HG03342 (cell line): ENCODE results near the gene MAP6.

Experiments
- ATAC-seq: cut with Tn5 transposase; IDR thresholded peaks from one replicate; pipeline ENCODE4 v1.9.1; 2021; ENCODE audit warnings: mild to moderate bottlenecking, moderate library complexity; ENCODE audit not compliant: unreplicated experiment

MAP6 gene

DNA sequence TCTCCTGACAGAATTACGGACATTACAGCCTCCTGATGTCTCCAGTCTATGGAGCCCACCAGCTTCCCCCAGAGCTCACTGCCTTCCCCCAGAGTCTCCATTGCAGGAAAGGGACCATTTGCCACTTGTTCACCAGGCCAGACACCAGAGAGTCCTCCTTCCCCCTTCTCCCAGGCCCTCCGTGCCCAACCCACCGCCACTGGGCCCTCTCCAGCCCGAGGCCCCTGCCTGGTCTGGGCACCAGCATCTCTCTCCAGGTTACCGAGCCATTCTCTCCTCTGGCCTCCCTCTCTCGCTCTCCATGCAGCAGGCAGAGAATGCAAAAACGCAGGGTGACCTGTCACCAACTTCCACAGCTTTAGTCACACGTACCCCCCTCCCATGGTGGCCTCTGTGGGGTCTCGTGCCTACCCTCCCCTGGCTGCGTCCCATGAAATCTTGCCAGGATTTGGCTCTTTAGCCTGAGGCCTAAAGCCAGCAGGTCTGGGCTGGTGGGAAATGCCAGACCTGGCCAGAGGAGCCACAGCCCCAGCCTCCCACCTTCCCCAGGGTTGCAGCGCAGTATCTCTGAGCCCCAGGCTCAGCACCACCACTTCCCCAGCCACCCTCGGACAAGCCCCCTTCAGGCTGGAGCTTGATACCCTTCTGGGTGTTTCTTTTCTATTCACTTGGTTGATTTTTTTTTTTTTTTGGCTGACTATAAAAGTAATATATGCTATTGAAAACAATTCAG is 113.6 kb downstream of the MAP6 start:
- no peak for ATAC-seq

DNA sequence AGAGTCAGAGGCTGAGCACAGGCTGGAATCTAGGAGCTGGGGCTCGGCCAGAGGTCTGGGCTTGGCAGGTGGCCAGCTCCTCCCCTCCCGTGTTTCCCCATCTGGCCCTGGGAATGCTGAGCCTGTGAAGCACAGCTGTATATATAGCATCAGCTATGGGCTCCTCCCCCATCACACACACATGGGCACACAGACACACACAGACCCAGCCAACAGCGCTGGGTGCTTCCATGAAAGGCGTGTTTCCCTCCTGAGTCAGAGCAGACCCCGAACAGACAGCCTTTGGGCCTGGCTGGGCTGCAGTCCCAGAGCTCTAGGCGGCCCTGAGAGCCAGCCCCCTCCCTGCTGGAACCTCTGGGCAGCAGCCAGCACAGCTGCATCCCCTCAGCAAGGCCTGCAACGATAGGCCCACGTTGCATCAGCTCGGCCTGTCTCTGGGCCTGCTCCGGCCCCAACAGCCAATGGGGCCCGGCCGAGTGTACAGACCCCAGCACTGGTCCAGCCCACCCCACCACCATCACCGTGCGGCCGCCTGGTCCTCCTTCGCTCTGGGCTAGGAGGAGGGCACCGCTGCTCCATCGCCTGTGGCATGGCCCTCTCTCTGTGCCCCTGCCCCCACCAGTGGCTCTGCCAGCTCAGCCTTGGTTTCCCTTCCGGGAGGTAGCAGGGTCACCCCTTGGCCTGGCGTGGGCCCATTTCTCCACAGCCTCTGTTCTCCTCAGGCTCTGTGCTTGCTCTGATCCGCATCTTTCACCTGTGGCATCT is 114.4 kb downstream of the MAP6 start:
- ATAC-seq = no peak

DNA sequence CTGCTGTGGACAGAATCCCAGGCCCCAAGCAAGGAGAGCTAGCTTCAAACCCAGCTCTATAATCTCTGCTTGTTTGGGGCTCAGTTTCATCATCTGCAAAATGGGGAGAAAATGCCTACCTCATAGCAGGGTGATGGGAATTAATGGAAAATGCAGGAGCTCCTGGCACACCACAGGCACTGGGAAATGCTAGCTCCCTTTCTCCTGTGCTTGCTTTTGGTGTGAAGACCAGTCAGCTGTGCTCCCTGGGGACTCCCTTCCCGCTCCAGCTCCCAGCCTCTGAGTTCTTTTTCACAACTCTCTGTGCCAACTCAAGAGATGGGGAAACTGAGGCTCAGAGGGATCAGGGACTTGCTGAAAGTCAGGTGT is 115.0 kb downstream of the MAP6 start:
- ATAC-seq = no peak

DNA sequence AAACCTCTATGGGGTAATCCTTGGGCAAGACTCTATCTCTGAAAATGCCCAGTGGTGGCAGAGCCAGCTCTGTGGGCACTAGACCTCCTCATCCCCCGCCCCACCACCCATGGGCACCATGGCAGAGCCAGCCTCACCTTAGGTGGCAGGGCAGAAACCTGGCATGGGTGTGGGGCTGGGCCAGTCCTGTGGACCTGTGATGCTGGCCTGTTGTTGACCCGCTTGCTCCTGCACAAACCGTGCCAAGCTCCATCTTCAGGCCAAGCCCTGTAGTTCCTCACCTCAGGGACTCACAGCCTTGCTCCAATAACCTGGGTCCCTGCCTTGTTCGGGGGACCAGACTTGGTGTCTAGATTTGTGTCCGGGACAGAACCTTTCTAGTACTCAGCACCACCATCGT is 115.7 kb downstream of the MAP6 start:
- ATAC-seq = no peak

DNA sequence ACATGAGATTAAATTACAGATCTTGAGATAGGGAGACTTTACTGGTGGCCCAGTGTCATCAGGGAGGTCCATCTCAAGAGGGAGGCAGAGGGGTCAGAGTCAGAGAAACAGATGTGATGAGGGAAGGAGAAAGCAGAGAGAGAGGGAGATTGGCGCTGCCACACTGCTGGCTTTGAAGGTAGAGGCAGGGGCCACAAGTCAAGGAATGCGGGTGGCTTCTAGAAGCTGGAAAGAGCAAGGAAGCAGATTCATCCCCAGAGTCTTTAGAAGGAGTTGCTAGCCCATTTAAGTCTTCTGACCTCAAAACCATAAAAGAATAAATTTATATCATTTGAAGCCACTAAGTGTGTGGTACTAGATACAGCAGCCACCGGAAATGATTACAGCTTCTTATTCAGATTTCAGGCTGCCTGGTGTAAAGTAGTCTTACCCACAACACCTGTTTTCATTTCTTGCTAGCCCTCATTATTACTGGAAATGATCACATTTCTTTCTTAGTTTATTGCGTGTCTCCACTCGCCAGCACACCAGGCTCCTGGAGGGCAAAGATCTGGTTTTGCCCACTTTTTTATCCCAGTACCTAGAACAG is 119.4 kb downstream of the MAP6 start:
- no peak for ATAC-seq

DNA sequence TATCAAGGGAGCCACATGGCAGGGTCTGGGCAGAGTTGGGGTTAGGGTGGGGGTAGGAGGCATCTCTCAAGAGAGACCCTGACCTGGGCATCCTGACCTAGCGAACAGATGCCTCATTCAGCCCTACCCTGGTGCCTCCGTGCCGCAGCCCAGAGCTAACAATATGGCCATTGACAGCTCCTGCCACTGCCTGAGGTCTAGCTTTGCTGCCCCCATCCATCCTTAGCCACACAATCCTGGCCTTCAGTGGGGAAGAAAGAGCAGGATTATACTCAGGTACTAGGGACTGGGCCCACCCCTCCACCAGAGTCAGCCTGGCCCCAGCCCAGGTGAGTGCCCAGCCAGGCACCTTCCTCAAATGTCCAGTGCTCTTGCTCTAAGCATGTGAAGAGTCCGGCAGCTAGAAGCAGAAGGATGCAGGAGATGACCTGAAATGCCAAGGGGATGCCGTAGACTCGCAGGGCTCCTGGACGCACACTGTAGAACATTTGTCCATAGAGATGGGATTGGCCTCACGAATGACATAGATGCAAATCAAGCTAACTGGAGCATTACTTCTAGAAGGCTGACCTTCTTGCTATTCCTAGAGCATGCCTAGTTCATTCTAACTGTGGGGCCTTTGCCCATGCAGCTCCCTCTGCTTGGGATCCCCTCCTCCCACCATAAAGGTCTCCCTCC is 120.1 kb downstream of the MAP6 start:
- no peak for ATAC-seq

DNA sequence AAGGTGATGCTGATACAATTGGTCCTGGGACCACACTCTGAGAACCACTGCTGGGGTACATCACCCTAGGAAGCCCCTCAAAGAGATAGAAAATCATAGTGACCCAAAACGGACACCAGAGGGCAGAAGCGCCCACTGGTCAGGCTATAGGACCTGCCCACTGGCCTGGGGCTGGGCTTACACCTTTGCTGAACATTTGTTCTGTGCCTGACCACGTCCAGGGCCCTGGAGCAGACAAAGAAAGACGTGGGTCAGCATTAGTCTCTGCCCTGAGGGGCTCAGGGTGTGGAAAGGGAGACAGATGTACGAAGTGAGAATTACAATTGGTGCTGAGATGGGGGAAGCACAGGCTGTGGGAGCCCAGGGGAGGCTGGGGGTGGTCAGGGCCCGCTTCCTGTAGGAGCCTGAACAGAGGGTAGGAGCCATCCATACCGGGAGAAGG is 121.2 kb downstream of the MAP6 start:
- ATAC-seq = no peak

DNA sequence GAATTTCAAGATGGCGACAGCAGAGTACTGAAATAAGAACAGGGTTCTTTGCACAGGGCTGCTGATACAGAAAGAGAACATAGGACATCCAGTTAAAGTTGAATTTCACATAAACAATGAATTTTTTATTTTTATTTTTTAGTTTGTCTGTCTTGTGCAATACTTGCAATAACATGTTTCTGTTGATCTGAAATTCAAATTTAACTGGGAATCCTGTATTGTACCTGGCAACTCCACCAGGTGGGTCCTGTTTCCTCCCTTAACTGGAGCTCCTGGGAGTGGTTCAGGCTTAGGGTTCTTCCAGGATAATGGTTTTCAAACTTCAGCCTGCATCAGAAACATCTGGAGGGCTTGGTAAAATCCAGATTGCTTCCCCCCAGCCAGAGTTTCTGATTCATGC is 121.7 kb downstream of the MAP6 start:
- ATAC-seq = no peak

DNA sequence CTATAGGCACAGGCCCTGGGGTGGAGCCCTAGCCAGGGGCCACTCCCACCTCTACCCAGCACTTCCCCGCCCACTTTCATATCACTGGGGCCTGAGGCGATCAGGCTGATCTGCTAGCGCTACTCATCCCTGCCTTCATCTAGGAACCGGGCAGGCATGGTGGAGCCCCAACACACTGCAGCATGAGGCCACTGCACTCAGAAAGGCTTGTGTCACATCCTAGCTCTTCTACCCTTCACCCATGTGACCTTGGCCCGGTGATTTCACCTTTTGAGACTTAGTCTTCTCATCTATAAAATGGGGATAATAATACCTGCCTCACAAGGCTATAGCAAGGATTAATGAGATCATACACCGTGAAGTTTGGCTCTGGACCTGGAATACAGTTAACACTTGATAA is 125.0 kb downstream of the MAP6 start:
- ATAC-seq = no peak

DNA sequence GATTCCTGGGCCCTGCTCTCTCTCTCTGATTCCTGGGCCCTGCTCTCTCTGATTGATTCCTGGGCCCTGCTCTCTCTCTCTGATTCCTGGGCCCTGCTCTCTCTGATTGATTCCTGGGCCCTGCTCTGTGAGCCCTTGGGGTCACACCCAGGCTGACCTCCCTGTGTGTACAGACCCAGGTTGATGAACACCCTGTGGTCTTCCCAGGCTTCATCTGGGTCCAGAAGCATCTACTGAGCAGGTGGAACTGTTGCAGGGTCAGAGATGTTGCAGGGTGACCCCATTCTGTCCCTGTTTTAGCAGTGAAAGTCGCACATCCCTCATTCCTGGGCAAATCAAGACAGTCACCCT is 126.8 kb downstream of the MAP6 start:
- ATAC-seq = no peak

DNA sequence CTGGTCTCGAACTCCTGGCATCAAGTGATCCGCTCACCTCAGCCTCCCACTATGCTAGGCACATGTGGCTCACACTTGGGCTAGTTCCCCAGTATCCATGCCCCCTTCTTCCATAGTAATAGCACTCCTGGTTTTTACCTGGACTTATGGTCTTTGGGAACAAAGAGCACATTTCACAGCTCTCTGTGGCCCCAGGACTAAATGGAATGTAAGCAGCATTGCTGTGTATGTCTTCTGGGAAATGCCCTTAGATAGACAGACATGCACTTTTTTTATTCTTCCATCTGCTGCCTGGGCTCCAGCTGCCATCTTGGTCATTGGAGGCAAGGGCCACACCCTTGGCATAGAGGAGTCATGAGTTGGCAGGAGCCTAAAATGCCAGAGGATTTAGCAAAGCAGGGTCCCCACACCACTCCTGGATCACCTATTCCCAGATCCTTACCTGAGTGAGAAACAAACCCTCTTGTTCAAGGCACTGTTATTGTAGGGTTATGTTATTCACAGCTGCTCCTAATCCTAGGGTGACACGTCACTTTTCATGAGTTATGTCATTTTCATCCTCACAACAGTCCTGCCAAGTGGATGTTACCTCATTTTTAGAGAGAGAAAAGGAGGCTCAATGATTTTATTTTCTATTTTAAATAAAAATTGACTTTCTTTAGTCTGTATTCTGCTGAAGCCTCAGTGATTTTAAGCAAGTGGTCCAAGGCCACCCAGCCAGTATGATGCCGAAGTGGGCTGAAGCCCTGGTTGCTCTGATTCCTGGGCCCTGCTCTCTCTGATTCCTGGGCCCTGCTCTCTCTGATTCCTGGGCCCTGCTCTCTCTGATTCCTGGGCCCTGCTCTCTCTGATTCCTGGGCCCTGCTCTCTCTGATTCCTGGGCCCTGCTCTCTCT is 127.4 kb downstream of the MAP6 start:
- ATAC-seq = no peak

DNA sequence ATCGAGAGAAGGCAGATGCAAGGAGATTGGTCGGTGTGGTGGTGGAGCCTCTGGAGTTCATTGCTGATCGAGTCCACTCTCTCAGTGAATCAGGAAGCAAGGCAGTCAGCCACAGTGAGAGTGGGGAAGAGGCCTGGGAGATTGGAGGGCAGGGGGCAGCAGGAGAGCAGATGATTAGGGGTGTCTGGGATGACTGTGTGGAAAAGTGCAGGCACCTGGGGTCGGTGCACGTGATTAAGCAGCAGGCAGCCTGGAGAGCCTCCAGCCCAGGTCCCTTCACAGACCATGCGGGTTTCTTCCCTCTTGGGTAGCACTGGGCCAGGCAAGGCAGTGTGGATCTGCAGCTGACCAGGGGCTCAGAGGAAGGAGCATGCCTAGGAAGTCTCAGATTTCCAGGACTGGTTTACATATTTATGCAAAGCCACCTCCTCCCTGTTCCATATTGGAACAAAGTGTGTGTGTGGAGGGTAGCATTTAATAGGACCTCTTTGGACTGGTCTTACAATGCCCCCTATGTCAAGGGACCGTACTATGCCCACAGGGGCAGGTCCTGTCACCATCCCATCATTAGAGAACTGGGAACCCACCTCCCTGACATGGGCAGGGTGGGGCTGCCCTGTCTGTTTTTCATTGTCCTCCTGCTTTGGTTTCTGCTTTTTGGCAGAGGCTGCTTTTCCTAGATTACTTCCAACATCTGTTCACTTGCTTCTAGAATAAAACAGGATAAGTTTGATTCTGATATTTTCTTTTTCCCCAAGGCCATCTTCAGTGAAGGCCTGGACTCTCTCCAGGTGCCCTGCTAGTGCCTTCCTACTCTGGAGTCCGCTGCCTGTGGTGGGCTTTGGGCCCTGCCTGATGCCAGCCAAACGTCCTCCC is 129.1 kb downstream of the MAP6 start:
- ATAC-seq = no peak

DNA sequence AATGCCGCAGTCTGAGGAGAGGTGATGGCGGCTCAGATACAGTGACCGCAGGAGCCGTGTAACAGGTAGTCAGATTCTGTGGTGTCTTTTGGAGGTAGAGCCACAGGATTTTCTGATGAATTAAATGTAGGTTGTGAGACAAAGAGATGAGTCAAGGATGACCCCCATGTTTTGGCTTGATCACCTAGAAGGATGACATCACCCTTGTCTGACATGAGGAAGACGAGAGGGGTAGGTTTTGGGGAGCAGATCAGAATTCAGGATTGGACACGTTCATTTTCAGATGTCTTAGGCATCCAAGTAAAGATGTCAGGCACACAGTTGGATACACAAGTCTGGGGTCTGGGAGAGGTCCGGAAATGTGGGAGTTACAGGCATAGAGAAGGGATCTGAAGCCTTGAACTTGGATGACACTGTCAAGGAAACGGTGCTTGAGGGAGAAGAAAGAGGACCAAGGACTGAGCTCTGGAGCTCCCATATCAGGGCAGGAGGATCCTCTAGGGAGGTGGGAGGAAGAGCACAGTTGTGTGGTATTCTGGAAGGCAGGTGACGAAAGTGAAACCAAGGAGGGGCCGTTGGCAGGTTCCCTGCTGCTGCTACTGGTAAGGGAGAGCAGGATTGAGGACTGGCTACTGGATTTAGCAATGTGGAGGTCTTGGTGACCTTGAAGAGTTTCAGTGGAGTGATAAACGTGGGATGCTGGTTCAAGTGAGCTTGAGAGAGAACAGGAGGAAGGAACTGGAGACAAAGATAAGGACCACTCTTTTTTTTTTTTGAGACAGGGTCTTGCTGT is 130.5 kb downstream of the MAP6 start:
- ATAC-seq = no peak

DNA sequence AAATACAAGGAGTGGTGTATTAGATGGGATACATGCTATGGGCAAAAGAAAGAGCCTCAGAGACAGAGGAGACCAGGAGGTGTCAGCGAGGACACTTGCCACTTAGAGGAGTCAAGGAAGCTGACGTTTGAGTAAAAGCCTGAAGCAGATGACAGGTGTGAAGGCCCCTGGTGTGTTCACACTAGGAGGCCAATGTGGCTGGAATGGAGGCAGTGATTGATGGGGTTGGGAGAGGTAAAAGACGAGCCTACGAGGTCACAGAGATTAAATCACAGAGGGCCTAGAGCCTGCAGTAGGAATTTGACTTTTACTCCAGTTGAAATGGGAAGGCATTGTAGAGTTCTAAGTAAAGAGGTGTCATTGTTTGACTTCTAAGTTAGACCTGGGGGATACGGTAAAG is 131.1 kb downstream of the MAP6 start:
- ATAC-seq = no peak
